Measurements from ENCODE around the gene DGKQ.

The DGKQ gene

DNA sequence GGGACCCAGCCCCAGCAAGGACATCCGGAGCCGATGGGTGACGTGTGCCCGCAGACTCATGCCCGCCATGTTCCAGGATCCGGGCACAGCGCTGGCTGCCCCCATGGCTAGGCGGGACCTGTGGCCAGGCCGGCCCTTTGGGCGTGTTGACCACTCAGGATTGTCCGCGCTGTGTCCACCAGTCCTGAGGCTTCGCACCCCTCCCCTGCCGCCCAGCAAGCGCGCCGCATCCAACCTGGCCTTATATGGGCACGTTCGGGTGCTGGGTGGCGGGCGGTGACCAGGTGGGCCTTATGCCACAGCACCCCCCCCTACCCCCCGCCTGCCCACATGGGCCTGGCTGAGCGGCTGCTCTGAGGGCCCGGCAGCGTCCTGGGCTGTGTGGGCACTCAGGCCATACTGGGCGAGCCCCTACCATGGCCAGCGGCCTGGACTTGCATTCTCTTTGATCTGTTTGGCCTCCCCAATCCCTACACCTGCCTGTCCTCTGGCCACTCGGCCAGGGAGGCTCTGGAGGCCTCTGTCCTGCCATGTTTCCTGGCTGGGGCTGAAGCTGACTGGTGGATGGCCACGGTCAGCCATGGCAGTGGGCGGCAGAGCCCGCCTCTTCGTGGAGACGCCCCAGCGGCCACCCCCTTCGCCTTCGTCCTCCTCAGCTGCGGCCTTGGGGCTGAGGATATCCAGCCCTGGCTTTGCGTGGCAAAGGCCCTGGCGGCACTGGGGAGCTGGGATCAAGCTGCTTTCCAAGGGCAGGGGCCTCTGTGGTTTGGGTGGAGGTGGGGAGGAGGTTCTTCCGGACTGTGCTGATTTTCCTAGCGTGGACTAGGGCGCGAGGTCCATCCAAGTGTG lies 40.1 kb upstream of the DGKQ start:
- TF ChIP-seq, protein P1, sequence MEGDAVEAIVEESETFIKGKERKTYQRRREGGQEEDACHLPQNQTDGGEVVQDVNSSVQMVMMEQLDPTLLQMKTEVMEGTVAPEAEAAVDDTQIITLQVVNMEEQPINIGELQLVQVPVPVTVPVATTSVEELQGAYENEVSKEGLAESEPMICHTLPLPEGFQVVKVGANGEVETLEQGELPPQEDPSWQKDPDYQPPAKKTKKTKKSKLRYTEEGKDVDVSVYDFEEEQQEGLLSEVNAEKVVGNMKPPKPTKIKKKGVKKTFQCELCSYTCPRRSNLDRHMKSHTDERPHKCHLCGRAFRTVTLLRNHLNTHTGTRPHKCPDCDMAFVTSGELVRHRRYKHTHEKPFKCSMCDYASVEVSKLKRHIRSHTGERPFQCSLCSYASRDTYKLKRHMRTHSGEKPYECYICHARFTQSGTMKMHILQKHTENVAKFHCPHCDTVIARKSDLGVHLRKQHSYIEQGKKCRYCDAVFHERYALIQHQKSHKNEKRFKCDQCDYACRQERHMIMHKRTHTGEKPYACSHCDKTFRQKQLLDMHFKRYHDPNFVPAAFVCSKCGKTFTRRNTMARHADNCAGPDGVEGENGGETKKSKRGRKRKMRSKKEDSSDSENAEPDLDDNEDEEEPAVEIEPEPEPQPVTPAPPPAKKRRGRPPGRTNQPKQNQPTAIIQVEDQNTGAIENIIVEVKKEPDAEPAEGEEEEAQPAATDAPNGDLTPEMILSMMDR (IDR thresholded peaks at IDR 0.05; ENCODE audit: low read depth, low read length, missing control alignments): no peak
- no peak overlapping the region for H3K4me3 ChIP-seq (ENCODE audit: low read depth, low read length)
- DNase-seq (ENCODE audit: low read depth): no peak

DNA sequence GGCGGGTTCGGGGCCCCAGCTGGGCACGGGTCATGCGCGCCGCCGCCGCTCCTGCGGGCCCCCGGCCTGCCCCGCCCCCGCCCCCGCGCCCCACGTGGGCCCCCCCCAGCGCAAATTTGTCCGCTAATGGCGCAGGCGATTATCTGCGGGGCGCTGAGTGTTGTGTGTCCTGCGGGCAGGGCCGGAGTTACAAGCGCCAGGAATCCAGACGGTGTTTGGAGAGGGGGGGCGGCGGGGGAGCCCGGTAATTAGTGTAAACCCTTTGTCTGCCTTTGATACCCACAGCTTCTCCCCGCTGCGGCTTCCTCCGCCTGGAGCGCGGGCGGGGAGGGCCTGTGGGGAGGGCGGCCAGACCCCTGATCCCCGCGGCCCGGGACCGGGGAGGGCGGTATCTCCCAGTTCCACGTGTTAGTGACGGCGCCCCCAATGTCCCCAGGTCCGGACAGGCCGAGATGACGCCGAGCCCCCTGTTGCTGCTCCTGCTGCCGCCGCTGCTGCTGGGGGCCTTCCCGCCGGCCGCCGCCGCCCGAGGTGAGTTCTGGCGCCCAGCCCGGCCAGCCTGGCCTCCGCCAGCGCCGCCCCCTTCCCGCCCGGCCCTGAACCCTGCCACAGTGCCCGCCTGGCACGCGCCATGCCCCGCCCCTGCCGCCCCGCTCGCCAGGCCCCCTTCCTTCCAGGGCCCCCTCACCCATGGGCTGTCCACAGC lies 38.8 kb upstream of the DGKQ start:
- TF ChIP-seq, protein P1 (IDR thresholded peaks at IDR 0.05; ENCODE audit: low read depth, low read length, missing control alignments): no peak
- no peak for DNase-seq (ENCODE audit: low read depth)
- peak overlapping the region; percentile 9 for H3K4me3 ChIP-seq (ENCODE audit: low read depth, low read length)

- no peak overlapping the region for H3K4me3 ChIP-seq (ENCODE audit: low read depth, low read length)
- TF ChIP-seq, protein P1 (IDR thresholded peaks at IDR 0.05; ENCODE audit: low read depth, low read length, missing control alignments): no peak
- DNase-seq (ENCODE audit: low read depth): no peak
Observed at GRCh38 chr4:1011666-1012033, 38.3 kb upstream of the DGKQ start.

- TF ChIP-seq, protein P1 (IDR thresholded peaks at IDR 0.05; ENCODE audit: low read depth, low read length, missing control alignments): no peak
- DNase-seq (ENCODE audit: low read depth): no peak
- H3K4me3 ChIP-seq (ENCODE audit: low read depth, low read length): peak within 1 kb of the TSS; percentile 9
Observed at GRCh38 chr4:1011022-1011665, 37.8 kb upstream of the DGKQ start, which contains the start of gene FGFRL1. TSS of gene FGFRL1 (plus strand) at chr4:1011626. CDS start at chr4:1012486, 860 bp downstream.

DNA sequence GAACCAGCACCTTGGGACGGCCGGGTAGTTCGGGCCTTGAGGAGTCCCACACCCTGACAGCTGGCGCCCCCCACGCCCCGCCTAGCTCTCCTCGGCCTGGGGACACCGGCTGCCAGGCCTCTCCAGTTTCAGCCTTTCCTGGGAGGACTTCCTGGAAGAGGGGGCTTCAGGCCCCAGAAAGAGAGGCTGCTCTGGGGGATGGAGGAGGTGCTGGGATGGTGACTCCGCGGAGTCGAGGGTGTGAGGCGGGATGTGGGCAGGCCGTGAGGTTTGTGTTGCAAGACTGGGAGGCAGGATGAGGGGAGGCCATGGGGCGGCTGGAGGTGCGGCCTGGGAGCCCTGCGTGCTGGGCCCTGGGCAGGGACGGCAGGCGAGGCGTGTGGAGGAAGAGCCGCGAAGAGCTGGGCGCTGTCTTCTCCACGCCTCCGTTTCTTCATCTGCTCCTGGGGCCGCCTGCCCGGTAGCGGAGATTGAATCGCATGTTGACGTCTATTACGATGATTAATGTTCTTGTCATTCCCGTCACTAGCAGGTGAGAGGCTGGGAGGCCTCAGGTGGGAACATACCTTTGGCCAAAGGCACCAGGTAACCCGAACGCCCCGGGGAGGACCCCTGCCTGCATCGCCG lies 37.1 kb upstream of the DGKQ start:
- TF ChIP-seq, protein P1 (IDR thresholded peaks at IDR 0.05; ENCODE audit: low read depth, low read length, missing control alignments): no peak
- DNase-seq (ENCODE audit: low read depth): no peak
- H3K4me3 ChIP-seq (ENCODE audit: low read depth, low read length): no peak overlapping the region

DNA sequence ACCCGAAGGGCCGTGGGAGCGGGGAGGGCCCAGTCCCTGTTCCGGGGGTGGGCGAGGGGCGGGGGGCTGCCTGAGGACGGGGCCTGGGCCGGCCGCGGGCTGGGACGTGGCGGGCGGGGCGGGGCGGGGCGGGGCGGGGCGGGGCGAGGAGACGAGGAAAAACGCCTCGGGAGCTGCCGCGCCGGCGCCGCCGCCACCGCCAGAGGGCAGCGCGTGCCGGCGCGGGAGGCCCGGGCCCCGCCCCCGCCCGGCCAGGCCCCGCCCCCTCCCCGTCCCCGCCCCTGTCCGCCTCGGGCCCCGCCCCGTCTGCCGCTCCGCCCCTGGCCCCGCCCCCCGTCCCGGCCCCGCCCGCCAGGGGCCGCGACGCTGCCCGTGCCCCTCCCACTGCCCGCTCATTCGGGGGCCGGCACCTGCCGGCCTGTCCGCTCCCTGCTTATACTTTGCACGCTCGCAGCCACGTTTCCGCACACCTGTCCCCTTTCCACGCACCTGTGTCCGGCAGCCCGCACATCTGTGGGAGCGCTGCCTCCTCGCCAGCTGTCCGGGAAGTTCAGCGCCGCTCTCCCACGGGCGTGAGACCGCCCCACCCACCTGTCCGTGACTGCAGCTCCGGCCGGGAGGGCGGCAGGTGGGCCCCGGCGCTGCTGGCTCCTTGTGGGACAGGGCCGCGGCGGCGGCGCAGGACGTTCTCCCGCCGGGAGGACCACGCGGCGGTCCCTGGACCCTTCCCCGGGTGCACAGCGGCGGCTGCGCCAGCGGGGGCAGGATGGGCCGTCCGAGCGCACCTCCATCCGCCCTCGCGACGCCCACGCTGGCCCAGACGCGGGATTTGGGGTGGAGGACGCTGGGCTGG lies 36.4 kb upstream of the DGKQ start:
- peak overlapping the region; percentile 70 for H3K4me3 ChIP-seq (ENCODE audit: low read depth, low read length)
- DNase-seq (ENCODE audit: low read depth): no peak
- TF ChIP-seq, protein P1 (IDR thresholded peaks at IDR 0.05; ENCODE audit: low read depth, low read length, missing control alignments): no peak
